Measurements from ENCODE around the gene RIC8B.

- TF ChIP-seq CTCF (IDR thresholded peaks at IDR 0.05) (no peak), POLR2A (IDR thresholded peaks at IDR 0.05) (no peak)
Observed at GRCh38 chr12:106733660-106734059, 40.8 kb upstream of the RIC8B start.
